Loucy (cell line): Measurements from ENCODE around the gene SKIC8.

Source experiments
- H2AFZ ChIP-seq: fragments of 200-600 bp; sonication (generic); 2 replicates; pipeline ENCODE4 v1.6.0; 2016; ENCODE audit warnings: antibody characterized with exemption, mild to moderate bottlenecking, low read length, moderate library complexity
- H3F3A ChIP-seq: fragments of 200-600 bp; 2 replicates; pipeline ENCODE4 v1.6.0; 2016; ENCODE audit warnings: antibody characterized with exemption, low read depth, mild to moderate bottlenecking
- H3K27me3 ChIP-seq: fragments of 200-600 bp; sonication (generic); 2 replicates; pipeline ENCODE4 v1.6.1; 2014; ENCODE audit warnings: low read length, mild to moderate bottlenecking; ENCODE audit not compliant: insufficient read depth, poor library complexity, severe bottlenecking
- H3K36me3 ChIP-seq: fragments of 200-600 bp; sonication (generic); 2 replicates; pipeline ENCODE4 v1.6.1; 2016; ENCODE audit warnings: low read length; ENCODE audit not compliant: insufficient read depth
- H3K4me1 ChIP-seq: fragments of 200-600 bp; sonication (generic); 2 replicates; pipeline ENCODE4 v1.5.1; 2014; ENCODE audit warnings: low read length, mild to moderate bottlenecking; ENCODE audit not compliant: insufficient read depth, poor library complexity, severe bottlenecking
- H3K4me2 ChIP-seq: fragments of 200-600 bp; sonication (generic); 2 replicates; pipeline ENCODE4 v1.6.0; 2014; ENCODE audit warnings: antibody characterized with exemption, low read length, low read depth, mild to moderate bottlenecking; ENCODE audit not compliant: poor library complexity, severe bottlenecking
- H3K4me3 ChIP-seq: fragments of 200-600 bp; sonication (generic); 2 replicates; pipeline ENCODE4 v1.5.1; 2014; ENCODE audit warnings: low read length, mild to moderate bottlenecking, mixed read lengths; ENCODE audit not compliant: poor library complexity, severe bottlenecking
- H3K79me2 ChIP-seq: fragments of 200-600 bp; sonication (generic); 2 replicates; pipeline ENCODE4 v1.6.1; 2014; ENCODE audit warnings: low read length; ENCODE audit not compliant: insufficient read depth
- H3K9ac ChIP-seq: fragments of 200-600 bp; sonication (generic); 2 replicates; pipeline ENCODE4 v1.6.0; 2014; ENCODE audit warnings: mild to moderate bottlenecking, low read depth, low read length, moderate library complexity; ENCODE audit not compliant: poor library complexity, severe bottlenecking
- H3K9me2 ChIP-seq: fragments of 200-600 bp; sonication (generic); replicated peaks from 2 replicates; pipeline ENCODE4 v1.6.1; 2016; ENCODE audit warnings: low read depth, low read length, mixed read lengths
- H3K9me3 ChIP-seq: fragments of 200-600 bp; sonication (generic); 2 replicates; pipeline ENCODE4 v1.6.1; 2014; ENCODE audit warnings: mild to moderate bottlenecking, antibody characterized with exemption, low read length, low read depth; ENCODE audit not compliant: insufficient read depth
- H4K20me1 ChIP-seq: fragments of 200-600 bp; sonication (generic); 2 replicates; pipeline ENCODE4 v1.6.0; 2014; ENCODE audit warnings: antibody characterized with exemption, low read length, mild to moderate bottlenecking; ENCODE audit not compliant: insufficient read depth, poor library complexity, severe bottlenecking
- EZH2phosphoT487 ChIP-seq: fragments of 200-600 bp; IDR thresholded peaks from 2 replicates; pipeline ENCODE4 v1.6.1; 2018; ENCODE audit warnings: antibody characterized with exemption, mild to moderate bottlenecking, moderate library complexity, borderline replicate concordance
- TF ChIP-seq, protein P1 (sequence below): fragments of 200-600 bp; sonication (generic); conservative IDR thresholded peaks from 2 replicates; pipeline ENCODE4 v1.5.1; 2014; ENCODE audit warnings: mild to moderate bottlenecking, antibody characterized with exemption, low read length

SKIC8 gene

DNA sequence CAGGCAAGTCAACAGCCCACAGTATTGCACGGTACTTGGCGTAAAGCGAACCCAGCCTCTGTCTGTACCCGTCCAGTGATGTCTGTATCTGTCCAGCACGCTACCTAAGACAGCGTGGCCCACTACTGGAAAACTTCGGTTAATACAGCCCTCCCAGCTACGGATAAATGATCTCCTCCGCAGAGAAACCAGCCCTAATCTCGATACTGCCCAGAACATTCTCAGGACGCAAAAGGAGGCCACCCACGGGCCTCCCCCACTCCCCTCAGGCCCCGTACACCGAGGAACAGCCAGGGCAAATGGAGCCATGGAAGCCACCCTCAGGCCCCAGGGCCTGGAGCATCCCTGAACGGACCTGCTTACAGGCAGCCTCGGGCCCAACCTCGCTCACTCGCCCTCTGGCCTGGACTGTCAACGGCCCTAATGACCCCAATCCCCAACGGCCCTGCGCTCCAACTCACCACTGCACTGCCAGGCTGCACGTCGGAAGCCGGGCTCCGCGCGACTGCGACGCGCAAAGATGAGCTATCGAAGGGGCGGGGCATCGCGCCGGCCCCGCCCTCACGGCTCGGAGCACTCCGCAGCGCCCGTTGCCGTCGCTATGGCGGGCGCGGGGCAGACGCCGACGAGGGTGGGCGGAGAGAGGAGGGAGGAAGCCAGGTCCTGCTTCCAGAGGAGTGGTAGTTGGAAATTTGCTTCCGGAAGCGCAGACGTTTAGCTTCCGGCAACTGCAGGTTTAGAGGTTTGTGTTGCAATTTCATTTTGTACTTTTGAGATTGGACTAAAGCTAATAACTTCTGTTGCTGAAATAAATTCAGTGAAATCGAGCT, at the start of gene SKIC8:
SKIC8 (minus strand) TSS at position 509 of the 830 bp plus-strand sequence. CDS start 3,923 bp downstream, outside the sequence.
- H3F3A ChIP-seq: 0 out of 2 replicates have a peak, but pooled peaks cover 6% of the 10 kb centered on the region
- no peaks in the 10 kb centered on the region for H3K27me3 ChIP-seq
- H3K9ac ChIP-seq: peak within 1 kb of the TSS; percentile 88
- H4K20me1 ChIP-seq: peaks cover 5% of the 10 kb centered on the region
- peak within 1 kb of the TSS; percentile 83 for H2AFZ ChIP-seq
- TF ChIP-seq EZH2phosphoT487: no peak
- TF ChIP-seq, protein P1, sequence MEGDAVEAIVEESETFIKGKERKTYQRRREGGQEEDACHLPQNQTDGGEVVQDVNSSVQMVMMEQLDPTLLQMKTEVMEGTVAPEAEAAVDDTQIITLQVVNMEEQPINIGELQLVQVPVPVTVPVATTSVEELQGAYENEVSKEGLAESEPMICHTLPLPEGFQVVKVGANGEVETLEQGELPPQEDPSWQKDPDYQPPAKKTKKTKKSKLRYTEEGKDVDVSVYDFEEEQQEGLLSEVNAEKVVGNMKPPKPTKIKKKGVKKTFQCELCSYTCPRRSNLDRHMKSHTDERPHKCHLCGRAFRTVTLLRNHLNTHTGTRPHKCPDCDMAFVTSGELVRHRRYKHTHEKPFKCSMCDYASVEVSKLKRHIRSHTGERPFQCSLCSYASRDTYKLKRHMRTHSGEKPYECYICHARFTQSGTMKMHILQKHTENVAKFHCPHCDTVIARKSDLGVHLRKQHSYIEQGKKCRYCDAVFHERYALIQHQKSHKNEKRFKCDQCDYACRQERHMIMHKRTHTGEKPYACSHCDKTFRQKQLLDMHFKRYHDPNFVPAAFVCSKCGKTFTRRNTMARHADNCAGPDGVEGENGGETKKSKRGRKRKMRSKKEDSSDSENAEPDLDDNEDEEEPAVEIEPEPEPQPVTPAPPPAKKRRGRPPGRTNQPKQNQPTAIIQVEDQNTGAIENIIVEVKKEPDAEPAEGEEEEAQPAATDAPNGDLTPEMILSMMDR: no peak; the same call in 1 of the 2 replicates
- peaks cover 29% of the 10 kb centered on the region for H3K4me1 ChIP-seq
- peak within 1 kb of the TSS; percentile 93 for H3K4me2 ChIP-seq
- H3K79me2 ChIP-seq: peaks cover 23% of the 10 kb centered on the region
- H3K36me3 ChIP-seq: no peaks in the 10 kb centered on the region; the same call in 1 of the 2 replicates
- no peaks in the 10 kb centered on the region for H3K9me3 ChIP-seq
- H3K9me2 ChIP-seq: no peaks in the 10 kb centered on the region
- peak within 1 kb of the TSS; percentile 92 for H3K4me3 ChIP-seq

DNA sequence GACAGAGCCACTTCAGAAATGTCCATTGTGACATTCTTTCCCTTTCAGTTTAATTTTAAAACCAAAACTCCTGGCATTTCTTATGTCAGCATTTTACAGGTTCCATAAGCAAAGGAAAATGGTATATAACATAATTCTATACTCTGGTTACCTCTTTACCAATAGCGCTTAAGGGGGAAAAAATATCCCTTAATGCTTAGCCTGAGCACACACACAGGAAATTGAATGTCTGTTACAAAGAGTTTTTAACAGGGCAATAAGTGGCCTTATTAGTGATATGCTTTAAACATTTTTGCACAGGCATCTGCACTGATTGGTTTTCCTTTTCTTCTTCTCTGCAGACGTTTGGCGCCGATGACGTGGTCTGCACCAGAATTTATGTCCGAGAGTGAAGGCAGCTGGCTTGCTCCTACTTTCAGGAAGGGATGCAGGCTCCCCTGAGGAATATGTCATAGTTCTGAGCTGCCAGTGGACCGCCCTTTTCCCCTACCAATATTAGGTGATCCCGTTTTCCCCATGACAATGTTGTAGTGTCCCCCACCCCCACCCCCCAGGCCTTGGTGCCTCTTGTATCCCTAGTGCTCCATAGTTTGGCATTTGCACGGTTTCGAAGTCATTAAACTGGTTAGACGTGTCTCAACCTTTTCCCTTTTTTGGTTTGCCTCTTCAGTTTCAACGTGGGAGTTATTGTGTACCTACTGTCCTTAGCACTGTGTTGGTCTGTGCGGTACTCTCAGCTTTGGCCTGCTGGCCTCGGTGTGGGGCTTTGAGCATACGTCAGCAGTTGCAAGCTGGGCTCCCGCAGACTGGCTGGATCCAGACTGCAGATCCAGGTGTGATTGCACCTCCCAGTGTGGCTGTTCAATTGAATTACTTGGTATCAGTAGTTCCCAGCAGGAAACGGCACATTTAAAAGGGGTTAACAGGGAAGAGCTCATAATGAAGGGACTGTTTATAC, 48.5 kb upstream of the SKIC8 start:
- Histone ChIP-seq H3K4me2 (no peak overlapping the region), H3F3A (no peaks in the 10 kb centered on the region), H2AFZ (no peak overlapping the region), H3K79me2 (no peaks in the 10 kb centered on the region), H3K4me3 (no peak overlapping the region), H3K4me1 (no peaks in the 10 kb centered on the region), H3K9me2 (no peaks in the 10 kb centered on the region), H3K27me3 (no peaks in the 10 kb centered on the region), H3K9ac (no peak overlapping the region), H3K9me3 (no peaks in the 10 kb centered on the region), H3K36me3 (no peaks in the 10 kb centered on the region), H4K20me1 (no peaks in the 10 kb centered on the region)
- TF ChIP-seq EZH2phosphoT487: no peak
- TF ChIP-seq, protein P1: no peak

DNA sequence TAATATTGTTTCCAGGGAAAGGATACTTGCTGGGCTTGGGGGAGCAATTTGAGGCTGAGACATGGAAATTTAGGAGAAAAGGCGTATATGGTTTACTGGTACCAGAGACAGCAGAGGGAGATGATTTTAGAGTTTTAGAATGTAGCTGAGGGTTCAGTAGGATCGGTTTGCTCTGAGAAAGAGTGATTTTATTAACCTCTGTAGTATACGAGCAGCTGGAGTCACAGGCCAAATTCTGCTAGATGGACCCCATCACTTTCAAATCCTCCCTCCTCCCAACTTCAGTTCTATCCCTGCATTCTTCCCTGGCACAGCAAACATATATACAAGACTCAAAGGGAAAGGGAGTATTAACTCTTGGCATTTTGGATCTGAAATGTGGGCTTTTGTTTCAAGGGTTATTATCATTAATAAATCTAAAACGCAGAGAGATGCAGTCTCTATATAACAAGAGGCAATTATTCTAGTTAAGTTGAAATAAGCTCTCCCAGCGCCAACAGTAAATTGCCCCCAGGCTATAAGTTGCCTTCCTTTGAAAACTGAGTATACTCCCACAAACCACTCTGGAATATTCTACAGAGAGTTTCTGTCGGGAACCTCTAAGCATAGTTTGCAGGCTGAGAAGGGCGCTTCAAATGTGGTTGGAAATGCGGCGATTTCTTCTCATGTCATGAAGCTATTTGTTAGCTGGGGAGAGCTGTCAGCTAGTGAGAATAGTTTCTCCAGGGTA, 46.2 kb upstream of the SKIC8 start:
- Histone ChIP-seq H3K4me2 (no peak overlapping the region), H3K9ac (no peak overlapping the region), H2AFZ (peak overlapping the region; percentile 7; the same call in 1 of the 2 replicates), H3K4me3 (no peak overlapping the region), H4K20me1 (no peaks in the 10 kb centered on the region), H3K79me2 (no peaks in the 10 kb centered on the region), H3K27me3 (no peaks in the 10 kb centered on the region), H3K9me2 (no peaks in the 10 kb centered on the region), H3K4me1 (no peaks in the 10 kb centered on the region), H3F3A (no peaks in the 10 kb centered on the region), H3K36me3 (no peaks in the 10 kb centered on the region), H3K9me3 (no peaks in the 10 kb centered on the region)
- TF ChIP-seq EZH2phosphoT487: no peak
- TF ChIP-seq, protein P1: no peak
